ENCODE measurements around the gene CBX6.

DNA sequence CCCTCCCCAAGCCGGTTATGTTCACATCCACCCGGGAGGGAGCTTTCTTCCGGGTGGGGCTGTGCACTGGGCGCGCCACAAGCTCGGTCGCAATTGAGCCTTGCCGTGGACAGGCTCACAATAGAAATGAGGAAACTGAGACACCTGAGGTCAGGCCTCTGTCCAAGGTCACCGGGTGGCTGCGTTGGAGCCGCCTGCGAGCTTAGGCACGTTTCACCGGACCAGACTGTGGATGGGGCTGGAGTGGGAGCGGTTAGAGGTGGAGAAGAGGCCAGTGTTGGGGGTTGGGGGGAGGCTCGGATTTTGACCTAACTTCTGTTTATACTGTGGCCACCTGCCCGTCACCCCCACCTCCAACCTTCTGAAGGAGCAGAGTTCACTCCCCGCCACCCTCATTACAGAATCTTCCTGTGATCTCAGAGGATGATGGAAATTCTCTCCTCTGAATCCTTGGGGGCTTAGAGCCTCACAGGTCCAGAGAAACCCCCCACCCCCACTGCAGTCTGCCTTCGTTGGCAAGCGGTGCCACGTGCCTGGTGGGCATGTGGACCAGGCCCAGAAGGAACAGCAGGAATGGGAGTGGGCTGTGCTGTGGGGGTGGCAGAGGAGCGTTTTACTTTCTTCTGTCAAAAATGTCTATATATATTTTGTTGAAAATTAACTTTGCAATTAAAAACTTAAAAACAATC lies 27.6 kb downstream of the CBX6 start:
- TF ChIP-seq, protein P1, sequence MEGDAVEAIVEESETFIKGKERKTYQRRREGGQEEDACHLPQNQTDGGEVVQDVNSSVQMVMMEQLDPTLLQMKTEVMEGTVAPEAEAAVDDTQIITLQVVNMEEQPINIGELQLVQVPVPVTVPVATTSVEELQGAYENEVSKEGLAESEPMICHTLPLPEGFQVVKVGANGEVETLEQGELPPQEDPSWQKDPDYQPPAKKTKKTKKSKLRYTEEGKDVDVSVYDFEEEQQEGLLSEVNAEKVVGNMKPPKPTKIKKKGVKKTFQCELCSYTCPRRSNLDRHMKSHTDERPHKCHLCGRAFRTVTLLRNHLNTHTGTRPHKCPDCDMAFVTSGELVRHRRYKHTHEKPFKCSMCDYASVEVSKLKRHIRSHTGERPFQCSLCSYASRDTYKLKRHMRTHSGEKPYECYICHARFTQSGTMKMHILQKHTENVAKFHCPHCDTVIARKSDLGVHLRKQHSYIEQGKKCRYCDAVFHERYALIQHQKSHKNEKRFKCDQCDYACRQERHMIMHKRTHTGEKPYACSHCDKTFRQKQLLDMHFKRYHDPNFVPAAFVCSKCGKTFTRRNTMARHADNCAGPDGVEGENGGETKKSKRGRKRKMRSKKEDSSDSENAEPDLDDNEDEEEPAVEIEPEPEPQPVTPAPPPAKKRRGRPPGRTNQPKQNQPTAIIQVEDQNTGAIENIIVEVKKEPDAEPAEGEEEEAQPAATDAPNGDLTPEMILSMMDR (IDR thresholded peaks at IDR 0.05 in 2 of 3, conservative IDR thresholded peaks at IDR 0.05 in 1 of 3; ENCODE audit: borderline replicate concordance in 1 of 3, insufficient read depth in 1 of 3, low read depth in 2 of 3, low read length in 2 of 3) = no peak
- TF ChIP-seq RAD21 (IDR thresholded peaks at IDR 0.05; ENCODE audit: low read depth) (no peak), EZH2 (IDR thresholded peaks at IDR 0.05) (no peak), POLR2A (IDR thresholded peaks at IDR 0.05; ENCODE audit: borderline replicate concordance, extremely low read depth, insufficient read depth, insufficient read length) (no peak), JUND (IDR thresholded peaks at IDR 0.05) (no peak)
- TF ChIP-seq, protein P2, sequence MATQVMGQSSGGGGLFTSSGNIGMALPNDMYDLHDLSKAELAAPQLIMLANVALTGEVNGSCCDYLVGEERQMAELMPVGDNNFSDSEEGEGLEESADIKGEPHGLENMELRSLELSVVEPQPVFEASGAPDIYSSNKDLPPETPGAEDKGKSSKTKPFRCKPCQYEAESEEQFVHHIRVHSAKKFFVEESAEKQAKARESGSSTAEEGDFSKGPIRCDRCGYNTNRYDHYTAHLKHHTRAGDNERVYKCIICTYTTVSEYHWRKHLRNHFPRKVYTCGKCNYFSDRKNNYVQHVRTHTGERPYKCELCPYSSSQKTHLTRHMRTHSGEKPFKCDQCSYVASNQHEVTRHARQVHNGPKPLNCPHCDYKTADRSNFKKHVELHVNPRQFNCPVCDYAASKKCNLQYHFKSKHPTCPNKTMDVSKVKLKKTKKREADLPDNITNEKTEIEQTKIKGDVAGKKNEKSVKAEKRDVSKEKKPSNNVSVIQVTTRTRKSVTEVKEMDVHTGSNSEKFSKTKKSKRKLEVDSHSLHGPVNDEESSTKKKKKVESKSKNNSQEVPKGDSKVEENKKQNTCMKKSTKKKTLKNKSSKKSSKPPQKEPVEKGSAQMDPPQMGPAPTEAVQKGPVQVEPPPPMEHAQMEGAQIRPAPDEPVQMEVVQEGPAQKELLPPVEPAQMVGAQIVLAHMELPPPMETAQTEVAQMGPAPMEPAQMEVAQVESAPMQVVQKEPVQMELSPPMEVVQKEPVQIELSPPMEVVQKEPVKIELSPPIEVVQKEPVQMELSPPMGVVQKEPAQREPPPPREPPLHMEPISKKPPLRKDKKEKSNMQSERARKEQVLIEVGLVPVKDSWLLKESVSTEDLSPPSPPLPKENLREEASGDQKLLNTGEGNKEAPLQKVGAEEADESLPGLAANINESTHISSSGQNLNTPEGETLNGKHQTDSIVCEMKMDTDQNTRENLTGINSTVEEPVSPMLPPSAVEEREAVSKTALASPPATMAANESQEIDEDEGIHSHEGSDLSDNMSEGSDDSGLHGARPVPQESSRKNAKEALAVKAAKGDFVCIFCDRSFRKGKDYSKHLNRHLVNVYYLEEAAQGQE (IDR thresholded peaks at IDR 0.05; ENCODE audit: low read depth) = no peak
- TF ChIP-seq, protein P3, sequence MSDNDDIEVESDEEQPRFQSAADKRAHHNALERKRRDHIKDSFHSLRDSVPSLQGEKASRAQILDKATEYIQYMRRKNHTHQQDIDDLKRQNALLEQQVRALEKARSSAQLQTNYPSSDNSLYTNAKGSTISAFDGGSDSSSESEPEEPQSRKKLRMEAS (IDR thresholded peaks at IDR 0.05) = no peak
- TF ChIP-seq, protein P4, sequence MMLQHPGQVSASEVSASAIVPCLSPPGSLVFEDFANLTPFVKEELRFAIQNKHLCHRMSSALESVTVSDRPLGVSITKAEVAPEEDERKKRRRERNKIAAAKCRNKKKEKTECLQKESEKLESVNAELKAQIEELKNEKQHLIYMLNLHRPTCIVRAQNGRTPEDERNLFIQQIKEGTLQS (IDR thresholded peaks at IDR 0.05) = no peak

Measured in HCT116 (cell line).